Mesenteric fat pad (tissue), 1 donor: ENCODE data around the gene TP53AIP1. TPM values are rescaled to one million over a fixed set of nuclear protein-coding genes. Genes with fewer than 3 reads are reported as not detected.

Source experiments
- DNase-seq: peaks from one replicate; pipeline ENCODE4 v3.0.0-alpha.2; 2020; ENCODE audit warnings: low spot score
- total RNA-seq: library from RNA; stranded (reverse); fragmentation: NEBNext Ultra II Directional; extraction: Animal tissue kit (Norgen Biotek cat#: 25700); gene quantifications from one replicate; pipeline ENCODE4 v1.2.1, GENCODE V29; 2021
- donor health status: DM: yes; HTN: yes; CAD: no.

The TP53AIP1 gene
- total RNA-seq, 1 donor from 2014 or later, result 0.10 TPM

- DNase-seq, result no peak
Observed at GRCh38 chr11:128906185-128907050, 36.3 kb downstream of the TP53AIP1 start.

GRCh38 chr11:128905345-128906184 is 37.1 kb downstream of the TP53AIP1 start:
- DNase-seq, result no peak

- no peak for DNase-seq
Observed at GRCh38 chr11:128904656-128905344, 37.9 kb downstream of the TP53AIP1 start.

GRCh38 chr11:128904303-128904655 is 38.4 kb downstream of the TP53AIP1 start:
- no peak for DNase-seq

GRCh38 chr11:128903248-128904061 is 39.2 kb downstream of the TP53AIP1 start:
- no peak for DNase-seq

GRCh38 chr11:128902515-128903066 is 40.1 kb downstream of the TP53AIP1 start:
- no peak for DNase-seq

- no peak for DNase-seq
Observed at GRCh38 chr11:128901653-128902514, 40.8 kb downstream of the TP53AIP1 start.

- DNase-seq, result no peak
Observed at GRCh38 chr11:128900468-128900867, 42.2 kb downstream of the TP53AIP1 start.

- no peak for DNase-seq
Observed at GRCh38 chr11:128898580-128899344, 43.9 kb downstream of the TP53AIP1 start.

- no peak for DNase-seq
Observed at GRCh38 chr11:128897826-128898225, 44.8 kb downstream of the TP53AIP1 start.

GRCh38 chr11:128896356-128896755 is 46.3 kb downstream of the TP53AIP1 start:
- no peak for DNase-seq

GRCh38 chr11:128895526-128895925 is 47.1 kb downstream of the TP53AIP1 start:
- no peak for DNase-seq

- no peak for DNase-seq
Observed at GRCh38 chr11:128894685-128895084, 48.0 kb downstream of the TP53AIP1 start.

GRCh38 chr11:128894286-128894681 is 48.4 kb downstream of the TP53AIP1 start:
- no peak for DNase-seq

- no peak for DNase-seq
Observed at GRCh38 chr11:128893578-128894285, 48.9 kb downstream of the TP53AIP1 start.

GRCh38 chr11:128892866-128893565 is 49.7 kb downstream of the TP53AIP1 start:
- peak; percentile 22 for DNase-seq

- no peak for DNase-seq
Observed at GRCh38 chr11:128891913-128892398, 50.7 kb downstream of the TP53AIP1 start.
